ENCODE measurements around the gene RWDD4.
"Not testable (repeated sequence)": the region's sequence is repeated elsewhere in the genome, so short reads cannot be mapped to it uniquely, and the experiment has no call there.

Gene RWDD4

GRCh38 chr4:183635321-183635720 is 23.7 kb downstream of the RWDD4 start:
- DNase-seq: no peak

GRCh38 chr4:183633476-183634400 is 25.2 kb downstream of the RWDD4 start:
- DNase-seq: no peak

- DNase-seq: no peak
Observed at GRCh38 chr4:183632689-183633088, 26.3 kb downstream of the RWDD4 start.

GRCh38 chr4:183631577-183632198 is 27.3 kb downstream of the RWDD4 start:
- DNase-seq: no peak

GRCh38 chr4:183627979-183628588 is 30.9 kb downstream of the RWDD4 start:
- no peak for DNase-seq

- not testable (repeated sequence) for DNase-seq
Observed at GRCh38 chr4:183627286-183627685, 31.7 kb downstream of the RWDD4 start.

GRCh38 chr4:183626168-183626567 is 32.8 kb downstream of the RWDD4 start:
- DNase-seq: no peak

- no peak for DNase-seq
Observed at GRCh38 chr4:183624548-183624947, 34.4 kb downstream of the RWDD4 start.

GRCh38 chr4:183621875-183622274 is 37.1 kb downstream of the RWDD4 start:
- no peak for DNase-seq

GRCh38 chr4:183620421-183620820 is 38.6 kb downstream of the RWDD4 start:
- no peak for DNase-seq

- DNase-seq: no peak
Observed at GRCh38 chr4:183618681-183619080, 40.3 kb downstream of the RWDD4 start.

- no peak for DNase-seq
Observed at GRCh38 chr4:183617075-183617474, 41.9 kb downstream of the RWDD4 start.

- no peak for DNase-seq
Observed at GRCh38 chr4:183612329-183613250, 46.4 kb downstream of the RWDD4 start.

- DNase-seq: no peak
Observed at GRCh38 chr4:183611210-183611830, 47.7 kb downstream of the RWDD4 start.

- DNase-seq: no peak
Observed at GRCh38 chr4:183610613-183611012, 48.4 kb downstream of the RWDD4 start.

- DNase-seq: no peak
Observed at GRCh38 chr4:183610033-183610432, 49.0 kb downstream of the RWDD4 start.

GRCh38 chr4:183609151-183609550 is 49.8 kb downstream of the RWDD4 start:
- no peak for DNase-seq

- DNase-seq: no peak
Observed at GRCh38 chr4:183607894-183608293, 51.1 kb downstream of the RWDD4 start.

- DNase-seq: peak; percentile 19
Observed at GRCh38 chr4:183602557-183603027, 56.4 kb downstream of the RWDD4 start.

- no peak for DNase-seq
Observed at GRCh38 chr4:183601381-183601780, 57.6 kb downstream of the RWDD4 start.

GRCh38 chr4:183600189-183600685 is 58.7 kb downstream of the RWDD4 start:
- peak; percentile 46 for DNase-seq

GRCh38 chr4:183599690-183600089 is 59.3 kb downstream of the RWDD4 start:
- DNase-seq: no peak

Data from hematopoietic multipotent progenitor cell treated with erythropoietin and hydrocortisone succinate and interleukin-3 and kit ligand, for 8 days (in vitro differentiated cells).